HepG2 (cell line): ENCODE data around the gene BIRC5. TPM values are rescaled to one million over a fixed set of nuclear protein-coding genes. Genes with fewer than 3 reads are reported as not detected.

Experiments
- ARNTL ChIP-seq: sonication (generic); formaldehyde crosslinking; IDR thresholded peaks from 2 replicates; pipeline ENCODE4 v1.4.0; 2020; ENCODE audit warnings: mild to moderate bottlenecking, missing genetic modification reagents
- ATF7 ChIP-seq, 2 experiments: fragments of 450-650 bp in 1 of 2; sonication (generic) in 1 of 2; formaldehyde crosslinking in 1 of 2; IDR thresholded peaks; 2 replicates each; pipeline versions ENCODE4 v1.4.0 to v1.6.1; 2016 to 2020; ENCODE audit warnings: antibody characterized with exemption in 1 of 2, mild to moderate bottlenecking in 1 of 2, missing genetic modification reagents in 1 of 2
- CAMTA2 ChIP-seq: sonication (generic); formaldehyde crosslinking; IDR thresholded peaks from 2 replicates; pipeline ENCODE4 v1.4.0; 2020; ENCODE audit warnings: mild to moderate bottlenecking, missing genetic modification reagents, borderline replicate concordance
- EHMT2 ChIP-seq: fragments of 200-600 bp; sonication (generic); IDR thresholded peaks from 2 replicates; pipeline ENCODE4 v1.7.0; 2017; ENCODE audit warnings: antibody characterized with exemption, low read depth, low read length, borderline replicate concordance
- FOXJ3 ChIP-seq: sonication (generic); formaldehyde crosslinking; IDR thresholded peaks from 2 replicates; pipeline ENCODE4 v1.4.0; 2020; ENCODE audit warnings: missing genetic modification reagents, mild to moderate bottlenecking, borderline replicate concordance
- KDM5B ChIP-seq: sonication (generic); formaldehyde crosslinking; IDR thresholded peaks from 2 replicates; pipeline ENCODE4 v1.4.0; 2020; ENCODE audit warnings: missing genetic modification reagents, mild to moderate bottlenecking, borderline replicate concordance
- KDM6A ChIP-seq: IDR thresholded peaks from 2 replicates; pipeline ENCODE4 v1.6.1; 2016; ENCODE audit warnings: low read depth
- MIXL1 ChIP-seq: IDR thresholded peaks from 2 replicates; pipeline ENCODE4 v1.6.1; 2016
- MYC ChIP-seq: sonication (generic); formaldehyde crosslinking; IDR thresholded peaks from 2 replicates; pipeline ENCODE4 v1.9.0; 2021; ENCODE audit warnings: missing genetic modification reagents, borderline replicate concordance
- NR2F6 ChIP-seq, 2 experiments: IDR thresholded peaks; 2 replicates each; pipeline ENCODE4 v1.6.1; 2016; ENCODE audit warnings: antibody characterized with exemption in 1 of 2, mild to moderate bottlenecking in 1 of 2
- PHB2 ChIP-seq: fragments of 450-650 bp; IDR thresholded peaks from 2 replicates; pipeline ENCODE4 v1.6.1; 2018; ENCODE audit not compliant: partially characterized antibody
- RFXANK ChIP-seq: IDR thresholded peaks from 2 replicates; pipeline ENCODE4 v1.6.1; 2016
- SP4 ChIP-seq: sonication (generic); formaldehyde crosslinking; IDR thresholded peaks from 2 replicates; pipeline ENCODE4 v1.8.1; 2023; ENCODE audit warnings: mild to moderate bottlenecking, missing genetic modification reagents
- STAG1 ChIP-seq: sonication (generic); formaldehyde crosslinking; IDR thresholded peaks from 2 replicates; pipeline ENCODE4 v1.4.0; 2020; ENCODE audit warnings: missing genetic modification reagents
- TBL1XR1 ChIP-seq: fragments of 150-350 bp; IDR thresholded peaks from 2 replicates; pipeline ENCODE4 v1.6.1; 2014; ENCODE audit warnings: borderline replicate concordance, low read length; ENCODE audit not compliant: partially characterized antibody
- XRCC5 ChIP-seq: fragments of 200-400 bp; formaldehyde crosslinking; optimal IDR thresholded peaks from 2 replicates; pipeline ENCODE3; 2017; ENCODE audit warnings: mild to moderate bottlenecking, low read length
- ZNF225 ChIP-seq: sonication (generic); formaldehyde crosslinking; IDR thresholded peaks from 2 replicates; pipeline ENCODE4 v1.4.0; 2020; ENCODE audit warnings: mild to moderate bottlenecking, missing genetic modification reagents
- ZNF281 ChIP-seq: sonication (generic); formaldehyde crosslinking; IDR thresholded peaks from 2 replicates; pipeline ENCODE4 v1.4.0; 2020; ENCODE audit warnings: missing genetic modification reagents, borderline replicate concordance
- ZNF30 ChIP-seq: sonication (generic); formaldehyde crosslinking; IDR thresholded peaks from 2 replicates; pipeline ENCODE4 v1.5.0; 2020; ENCODE audit warnings: mild to moderate bottlenecking, missing genetic modification reagents
- ZNF33B ChIP-seq: sonication (generic); formaldehyde crosslinking; IDR thresholded peaks from 2 replicates; pipeline ENCODE4 v1.5.1; 2020; ENCODE audit warnings: mild to moderate bottlenecking, missing genetic modification reagents
- ZNF496 ChIP-seq: sonication (generic); formaldehyde crosslinking; IDR thresholded peaks from 2 replicates; pipeline ENCODE4 v1.8.1; 2023; ENCODE audit warnings: mild to moderate bottlenecking, moderate library complexity, missing genetic modification reagents; ENCODE audit not compliant: insufficient replicate concordance
- ZNF703 ChIP-seq: sonication (generic); formaldehyde crosslinking; IDR thresholded peaks from 2 replicates; pipeline ENCODE4 v1.5.1; 2020; ENCODE audit warnings: missing genetic modification reagents, mild to moderate bottlenecking, moderate library complexity, borderline replicate concordance
- ZNF816 ChIP-seq: sonication (generic); formaldehyde crosslinking; IDR thresholded peaks from 2 replicates; pipeline ENCODE4 v1.8.0; 2022; ENCODE audit warnings: missing genetic modification reagents, mild to moderate bottlenecking, borderline replicate concordance
- ZNF891 ChIP-seq: sonication (generic); formaldehyde crosslinking; IDR thresholded peaks from 2 replicates; pipeline ENCODE4 v1.5.0; 2020; ENCODE audit warnings: mild to moderate bottlenecking, missing genetic modification reagents
- polyA plus RNA-seq, 8 experiments: library from polyadenylated mRNA; depleted of rRNA in 3 of 8; stranded (reverse) in 7 of 8; unstranded in 1 of 8; fragments of >200 nt; fragmentation: Illumina TruSeq in 4 of 8; extraction: Trizol in 4 of 8; gene quantifications; 2 replicates each; pipeline versions ENCODE4 v1.2.1 to v1.2.3, GENCODE V29; 2011 to 2016; ENCODE audit warnings: low read depth in 4 of 8, missing spikeins in 1 of 8, mixed read lengths in 1 of 8; ENCODE audit not compliant: insufficient read depth in 1 of 8
- total RNA-seq, 5 experiments: library from RNA; depleted of rRNA; stranded (reverse); fragments of >200 nt; fragmentation: Illumina TruSeq; extraction: Trizol; gene quantifications; 2 replicates each; pipeline ENCODE4 v1.2.3, GENCODE V29; 2016; ENCODE audit warnings: low read depth in 1 of 5
- TF ChIP-seq, protein P1 (sequence below): sonication (generic); formaldehyde crosslinking; IDR thresholded peaks from 2 replicates; pipeline ENCODE4 v1.8.1; 2023; ENCODE audit warnings: mild to moderate bottlenecking, missing genetic modification reagents
- TF ChIP-seq, protein P2 (sequence below): sonication (generic); formaldehyde crosslinking; IDR thresholded peaks from 2 replicates; pipeline ENCODE4 v1.4.0; 2020; ENCODE audit warnings: missing genetic modification reagents; ENCODE audit errors: not compliant biosample characterization

The BIRC5 gene
- total and polyA plus RNA-seq, 2 of the 13 experiments (the other 11 are each of a cell fraction or from before 2014, with no cell fraction given) = 30.3 to 135 TPM

- TF ChIP-seq KDM5B (CRISPR knock-in tag) (peak; percentile 54; the same call in 1 of the 2 replicates), ZNF703 (CRISPR knock-in tag) (no peak), ZNF891 (CRISPR knock-in tag) (no peak; the same call in 1 of the 2 replicates), ZNF30 (no peak), NR2F6 (IDR thresholded peaks at IDR 0.05) (no peak), NR2F6 (CRISPR knock-in tag; IDR thresholded peaks at IDR 0.05) (no peak), MIXL1 (CRISPR knock-in tag) (peak; percentile 22; the same call in 1 of the 2 replicates), STAG1 (CRISPR knock-in tag) (peak; percentile 26; the same call in 1 of the 2 replicates), PHB2 (no peak), CAMTA2 (CRISPR knock-in tag) (no peak), ATF7 (IDR thresholded peaks at IDR 0.05) (no peak), ATF7 (CRISPR knock-in tag; IDR thresholded peaks at IDR 0.05) (no peak), MYC (CRISPR knock-in tag) (peak; percentile 76), SP4 (CRISPR knock-in tag) (peak; percentile 93), EHMT2 (no peak), ZNF281 (CRISPR knock-in tag) (0 out of 2 replicates have a peak, but pooled peaks have one; percentile 65), TBL1XR1 (no peak), XRCC5 (peak; percentile 61), ZNF496 (no peak), RFXANK (no peak), KDM6A (CRISPR knock-in tag) (no peak), ARNTL (no peak), ZNF225 (no peak; the same call in none of the 2 replicates), ZNF33B (CRISPR knock-in tag) (peak; percentile 65; the same call in 1 of the 2 replicates), ZNF816 (CRISPR knock-in tag) (no peak), FOXJ3 (CRISPR knock-in tag) (no peak)
- TF ChIP-seq, protein P1, sequence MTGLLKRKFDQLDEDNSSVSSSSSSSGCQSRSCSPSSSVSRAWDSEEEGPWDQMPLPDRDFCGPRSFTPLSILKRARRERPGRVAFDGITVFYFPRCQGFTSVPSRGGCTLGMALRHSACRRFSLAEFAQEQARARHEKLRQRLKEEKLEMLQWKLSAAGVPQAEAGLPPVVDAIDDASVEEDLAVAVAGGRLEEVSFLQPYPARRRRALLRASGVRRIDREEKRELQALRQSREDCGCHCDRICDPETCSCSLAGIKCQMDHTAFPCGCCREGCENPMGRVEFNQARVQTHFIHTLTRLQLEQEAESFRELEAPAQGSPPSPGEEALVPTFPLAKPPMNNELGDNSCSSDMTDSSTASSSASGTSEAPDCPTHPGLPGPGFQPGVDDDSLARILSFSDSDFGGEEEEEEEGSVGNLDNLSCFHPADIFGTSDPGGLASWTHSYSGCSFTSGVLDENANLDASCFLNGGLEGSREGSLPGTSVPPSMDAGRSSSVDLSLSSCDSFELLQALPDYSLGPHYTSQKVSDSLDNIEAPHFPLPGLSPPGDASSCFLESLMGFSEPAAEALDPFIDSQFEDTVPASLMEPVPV (CRISPR knock-in tag) = no peak
- TF ChIP-seq, protein P2, sequence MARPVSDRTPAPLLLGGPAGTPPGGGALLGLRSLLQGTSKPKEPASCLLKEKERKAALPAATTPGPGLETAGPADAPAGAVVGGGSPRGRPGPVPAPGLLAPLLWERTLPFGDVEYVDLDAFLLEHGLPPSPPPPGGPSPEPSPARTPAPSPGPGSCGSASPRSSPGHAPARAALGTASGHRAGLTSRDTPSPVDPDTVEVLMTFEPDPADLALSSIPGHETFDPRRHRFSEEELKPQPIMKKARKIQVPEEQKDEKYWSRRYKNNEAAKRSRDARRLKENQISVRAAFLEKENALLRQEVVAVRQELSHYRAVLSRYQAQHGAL (CRISPR knock-in tag) = peak; percentile 79
Observed at GRCh38 chr17:78168242-78168902, 45.7 kb upstream of the BIRC5 start, which contains the start of gene SYNGR2 (continued).
